ENCODE results near the gene OGFR.

The OGFR gene

GRCh38 chr20:62825986-62826645, 21.5 kb downstream of the OGFR start:
- DNase-seq (ENCODE audit: low read depth in 2 of 2) = no peak

GRCh38 chr20:62826646-62827310, 22.1 kb downstream of the OGFR start:
- DNase-seq (ENCODE audit: low read depth in 2 of 2) = no peak

- no peak for DNase-seq (ENCODE audit: low read depth in 2 of 2)
Measured at GRCh38 chr20:62827311-62828038, 22.8 kb downstream of the OGFR start.

- DNase-seq (ENCODE audit: low read depth in 2 of 2) = no peak
Measured at GRCh38 chr20:62828051-62828450, 23.4 kb downstream of the OGFR start.

- DNase-seq (ENCODE audit: low read depth in 2 of 2) = no peak
Measured at GRCh38 chr20:62828511-62829230, 24.0 kb downstream of the OGFR start.

- DNase-seq (ENCODE audit: low read depth in 2 of 2) = no peak
Measured at GRCh38 chr20:62829231-62830230, 24.9 kb downstream of the OGFR start.

- no peak for DNase-seq (ENCODE audit: low read depth in 2 of 2)
Measured at GRCh38 chr20:62830251-62830650, 25.6 kb downstream of the OGFR start.

- DNase-seq (ENCODE audit: low read depth in 2 of 2) = no peak
Measured at GRCh38 chr20:62830821-62831220, 26.2 kb downstream of the OGFR start.

GRCh38 chr20:62831361-62831788, 26.7 kb downstream of the OGFR start:
- no peak for DNase-seq (ENCODE audit: low read depth in 2 of 2)

GRCh38 chr20:62831854-62832211, 27.2 kb downstream of the OGFR start:
- DNase-seq (ENCODE audit: low read depth in 2 of 2) = no peak

- no peak for DNase-seq (ENCODE audit: low read depth in 2 of 2)
Measured at GRCh38 chr20:62832212-62832922, 27.7 kb downstream of the OGFR start.

- no peak for DNase-seq (ENCODE audit: low read depth in 2 of 2)
Measured at GRCh38 chr20:62832951-62833391, 28.3 kb downstream of the OGFR start.

GRCh38 chr20:62834967-62835730, 30.5 kb downstream of the OGFR start:
- no peak for DNase-seq (ENCODE audit: low read depth in 2 of 2)

GRCh38 chr20:62835931-62836861, 31.6 kb downstream of the OGFR start:
- no peak for DNase-seq (ENCODE audit: low read depth in 2 of 2)

- DNase-seq (ENCODE audit: low read depth in 2 of 2) = no peak
Measured at GRCh38 chr20:62836967-62837490, 32.4 kb downstream of the OGFR start.

- DNase-seq (ENCODE audit: low read depth in 2 of 2) = no peak
Measured at GRCh38 chr20:62837790-62838127, 33.1 kb downstream of the OGFR start.

- DNase-seq (ENCODE audit: low read depth in 2 of 2) = no peak
Measured at GRCh38 chr20:62838128-62838891, 33.7 kb downstream of the OGFR start.

GRCh38 chr20:62839261-62839660, 34.6 kb downstream of the OGFR start:
- DNase-seq (ENCODE audit: low read depth in 2 of 2) = no peak
